PC-9 (cell line): ENCODE data around the gene MXRA8. TPM values are rescaled to one million over a fixed set of nuclear protein-coding genes. Genes with fewer than 3 reads are reported as not detected.

Source experiments
- BruUV-seq: library from RNA; stranded (reverse); fragments of 400-500 nt; replicated peaks from 2 replicates; lab custom pipeline; 2021; lab: Mats Ljungman, UMichigan
- CTCF ChIA-PET: fragments of 300-600 bp; sonication (Branson Sonifier 250); formaldehyde crosslinking; loops from one replicate; lab custom pipeline; 2022; ENCODE audit warnings: antibody characterized with exemption; lab: Charles Lee
- POLR2A ChIA-PET: fragments of 300-600 bp; sonication (Branson Sonifier 250); formaldehyde crosslinking; loops from one replicate; lab custom pipeline; 2022; ENCODE audit warnings: antibody characterized with exemption; ENCODE audit not compliant: unreplicated experiment; lab: Charles Lee
- DNase-seq, 2 experiments: peaks; one replicate each; pipeline versions ENCODE4 v3.0.0 to v3.0.0-alpha.2; 2015 to 2022; ENCODE audit warnings: mixed read lengths in 1 of 2
- H2AFZ ChIP-seq: fragments of 200-600 bp; sonication (generic); 2 replicates; pipeline ENCODE4 v1.8.1; 2017; ENCODE audit warnings: antibody characterized with exemption
- H3F3A ChIP-seq: fragments of 200-600 bp; sonication (generic); 2 replicates; pipeline ENCODE4 v1.8.1; 2017; ENCODE audit warnings: antibody characterized with exemption, mild to moderate bottlenecking, low read depth; ENCODE audit not compliant: insufficient read depth
- H3K27ac ChIP-seq: fragments of 200-600 bp; sonication (generic); 2 replicates; pipeline ENCODE4 v1.6.1; 2016; ENCODE audit warnings: mixed run types
- H3K27me3 ChIP-seq: fragments of 200-600 bp; sonication (generic); 2 replicates; pipeline ENCODE4 v1.6.1; 2016; ENCODE audit warnings: low read depth, mixed run types; ENCODE audit not compliant: insufficient read depth
- H3K36me3 ChIP-seq: fragments of 200-600 bp; sonication (generic); 2 replicates; pipeline ENCODE4 v1.6.1; 2016; ENCODE audit warnings: low read depth, mixed run types
- H3K4me1 ChIP-seq: fragments of 200-600 bp; sonication (generic); replicated peaks from 2 replicates; pipeline ENCODE4 v1.6.1; 2016; ENCODE audit warnings: mixed run types; ENCODE audit not compliant: insufficient read depth
- H3K4me2 ChIP-seq: fragments of 200-600 bp; sonication (generic); 2 replicates; pipeline ENCODE4 v1.6.1; 2017; ENCODE audit warnings: mixed run types
- H3K4me3 ChIP-seq: fragments of 200-600 bp; sonication (generic); 2 replicates; pipeline ENCODE4 v1.6.1; 2016; ENCODE audit warnings: mixed run types
- H3K79me2 ChIP-seq: fragments of 200-600 bp; sonication (generic); 2 replicates; pipeline ENCODE4 v1.6.1; 2017; ENCODE audit warnings: low read depth, mixed run types
- H3K9me2 ChIP-seq: fragments of 200-600 bp; sonication (generic); 2 replicates; pipeline ENCODE4 v1.8.1; 2017; ENCODE audit warnings: mild to moderate bottlenecking; ENCODE audit not compliant: insufficient read depth
- H3K9me3 ChIP-seq: fragments of 200-600 bp; sonication (generic); 2 replicates; pipeline ENCODE4 v1.8.1; 2016; ENCODE audit warnings: low read depth; ENCODE audit not compliant: insufficient read depth
- H4K20me1 ChIP-seq: fragments of 200-600 bp; sonication (generic); 2 replicates; pipeline ENCODE4 v1.8.1; 2017; ENCODE audit not compliant: insufficient read depth
- CTCF ChIP-seq: fragments of 200-600 bp; sonication (generic); conservative IDR thresholded peaks from 2 replicates; pipeline ENCODE4 v1.6.1; 2017; ENCODE audit warnings: mixed run types, antibody characterized with exemption, mild to moderate bottlenecking, moderate library complexity
- EZH2 ChIP-seq: fragments of 200-600 bp; sonication (generic); IDR thresholded peaks from 2 replicates; pipeline ENCODE4 v1.8.0; 2017; ENCODE audit warnings: antibody characterized with exemption, low read depth
- intact Hi-C: fragments of 100-400 bp; cut with micrococcal nuclease; formaldehyde crosslinking; loops from one replicate; pipeline ENCODE4 v1.10.0; 2022; ENCODE audit not compliant: unreplicated experiment
- total RNA-seq: library from RNA; stranded (reverse); gene quantifications from 2 replicates; pipeline ENCODE4 v1.2.3, GENCODE V29; 2021

MXRA8 gene
- total RNA-seq, 1 experiment from 2014 or later, result 0.55 TPM

GRCh38 chr1:1367315-1367714 lies 9.0 kb upstream of the MXRA8 start:
- Histone ChIP-seq H3K4me3 (no peak overlapping the region), H3F3A (peaks cover 9% of the 10 kb centered on the region; the same call in 1 of the 2 replicates), H3K9me3 (no peaks in the 10 kb centered on the region), H3K36me3 (no peaks in the 10 kb centered on the region; the same call in 1 of the 2 replicates), H3K79me2 (no peaks in the 10 kb centered on the region), H3K9me2 (no peaks in the 10 kb centered on the region), H3K27ac (no peak overlapping the region), H3K27me3 (no peaks in the 10 kb centered on the region), H3K4me2 (no peak overlapping the region), H2AFZ (no peak overlapping the region), H3K4me1 (peaks cover 10% of the 10 kb centered on the region), H4K20me1 (no peaks in the 10 kb centered on the region)
- TF ChIP-seq CTCF, result no peak
- TF ChIP-seq EZH2, result no peak
- BruUV-seq, result no TSS peak
- peak in 1 of 2 experiments; percentile 10 for DNase-seq
- intact Hi-C loops, result no loop called here
- ChIA-PET POLR2A (no interaction called here), CTCF (no interaction called here)

- POLR2A ChIA-PET, result no interaction called here
- no peaks in the 10 kb centered on the region for H3K9me3 ChIP-seq
These were observed 8.3 kb upstream of the MXRA8 start for GRCh38 chr1:1366699-1367066.

DNA sequence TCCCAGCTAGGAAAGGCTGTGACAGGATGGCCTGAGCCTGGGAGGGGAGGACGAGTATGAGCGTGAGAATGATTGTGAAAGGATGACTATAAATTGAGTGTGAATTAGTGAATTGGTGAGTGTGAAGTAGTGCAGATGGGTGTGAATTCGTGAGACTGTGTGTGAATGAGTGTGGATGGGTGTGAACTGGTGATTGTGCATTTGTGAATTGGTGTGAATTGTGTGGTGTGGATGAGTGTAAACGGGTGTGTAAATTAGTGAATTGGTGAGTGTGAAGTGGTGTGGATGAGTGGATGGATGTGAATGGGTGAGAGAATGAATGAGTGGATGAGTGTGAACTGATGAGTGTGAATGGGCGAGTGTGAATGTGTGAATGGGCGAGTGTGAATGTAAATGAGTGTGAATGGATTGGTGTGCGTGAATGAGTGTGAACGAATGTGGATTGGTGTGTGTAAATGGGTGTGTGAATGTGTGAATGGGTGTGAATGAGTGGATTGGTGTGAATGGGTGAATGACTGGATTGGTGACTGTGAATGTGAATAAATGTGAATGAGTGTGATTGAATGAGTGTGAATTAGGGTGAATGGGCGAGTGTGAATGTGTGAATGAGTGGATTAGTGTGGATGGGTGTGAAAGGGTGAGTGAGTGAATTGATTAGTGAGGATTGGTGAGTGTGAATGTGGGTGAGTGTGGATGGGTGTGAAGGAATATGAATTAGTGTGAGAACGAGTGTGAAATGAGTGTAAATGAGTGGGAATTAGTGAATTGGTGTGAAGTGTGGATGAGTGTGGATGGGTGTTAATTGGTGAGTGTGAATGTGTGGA lies 7.7 kb upstream of the MXRA8 start:
- intact Hi-C loops, result no loop called here
- no peak overlapping the region for H3K27ac ChIP-seq
- no peak for TF ChIP-seq CTCF
- TF ChIP-seq EZH2, result no peak
- peaks cover 12% of the 10 kb centered on the region for H3K4me1 ChIP-seq
- no TSS peak for BruUV-seq
- POLR2A ChIA-PET, result interaction anchor here (0.6 kb wide), 1 partner anchor 12 kb away, joined by 4 read pairs; no protein-coding TSS in a partner anchor
- peak in 1 of 2 experiments; percentile 6 for DNase-seq
- no peak overlapping the region for H3K4me3 ChIP-seq
- H3K9me3 ChIP-seq, result no peaks in the 10 kb centered on the region
- no peak overlapping the region for H2AFZ ChIP-seq
- H3F3A ChIP-seq, result peaks cover 11% of the 10 kb centered on the region; the same call in 1 of the 2 replicates
- H3K9me2 ChIP-seq, result no peaks in the 10 kb centered on the region
- no peaks in the 10 kb centered on the region for H4K20me1 ChIP-seq
- no peak overlapping the region for H3K4me2 ChIP-seq
- no peaks in the 10 kb centered on the region for H3K36me3 ChIP-seq
- no peaks in the 10 kb centered on the region for H3K79me2 ChIP-seq
- CTCF ChIA-PET, result no interaction called here
- no peaks in the 10 kb centered on the region for H3K27me3 ChIP-seq

More at GRCh38 chr1:1366699-1367066, 8.3 kb upstream of the MXRA8 start:
- H3K4me1 ChIP-seq, result peaks cover 10% of the 10 kb centered on the region
- CTCF ChIA-PET, result no interaction called here
- no peak overlapping the region for H3K4me2 ChIP-seq
- peak in 1 of 2 experiments; percentile 24 for DNase-seq
- no peaks in the 10 kb centered on the region for H3K79me2 ChIP-seq
- intact Hi-C loops, result no loop called here
- no peaks in the 10 kb centered on the region for H4K20me1 ChIP-seq
- no peaks in the 10 kb centered on the region for H3K9me2 ChIP-seq
- TF ChIP-seq EZH2 (no peak), CTCF (no peak)
- H3F3A ChIP-seq, result peaks cover 9% of the 10 kb centered on the region; the same call in 1 of the 2 replicates
- no peak overlapping the region for H2AFZ ChIP-seq
- H3K4me3 ChIP-seq, result no peak overlapping the region
- H3K36me3 ChIP-seq, result no peaks in the 10 kb centered on the region
- BruUV-seq, result no TSS peak
- H3K27me3 ChIP-seq, result no peaks in the 10 kb centered on the region
- H3K27ac ChIP-seq, result no peak overlapping the region
